Stimulated activated CD4-positive, alpha-beta T cell treated with anti-CD3 and anti-CD28 coated beads, Interleukin-12 subunit alpha, Interleukin-12 subunit beta, amount 100 ng/mL, for 4 hours (primary cell): Measurements from ENCODE around the gene BCAS1.
A peak's percentile ranks its signal among the peaks of the same experiment; 100 is the strongest.

Experiments used
- DNase-seq: peaks from one replicate; pipeline ENCODE4 v3.0.0-alpha.2; 2020

Gene BCAS1

GRCh38 chr20:53958260-53958659, 112.1 kb downstream of the BCAS1 start:
- no peak for DNase-seq

GRCh38 chr20:53957451-53958172, 112.8 kb downstream of the BCAS1 start:
- DNase-seq, result no peak

- DNase-seq, result no peak
These were observed 114.2 kb downstream of the BCAS1 start for GRCh38 chr20:53956013-53956715.

GRCh38 chr20:53954723-53955658, 115.4 kb downstream of the BCAS1 start:
- DNase-seq, result no peak

GRCh38 chr20:53952528-53953096, 117.8 kb downstream of the BCAS1 start:
- DNase-seq, result no peak

GRCh38 chr20:53950578-53950977, 119.8 kb downstream of the BCAS1 start:
- no peak for DNase-seq

GRCh38 chr20:53950031-53950430, 120.4 kb downstream of the BCAS1 start:
- no peak for DNase-seq

- DNase-seq, result peak; percentile 62
These were observed 121.0 kb downstream of the BCAS1 start for GRCh38 chr20:53949319-53949839.

GRCh38 chr20:53948383-53949318, 121.7 kb downstream of the BCAS1 start:
- DNase-seq, result no peak

GRCh38 chr20:53947501-53948195, 122.7 kb downstream of the BCAS1 start:
- DNase-seq, result no peak

GRCh38 chr20:53946106-53946505, 124.3 kb downstream of the BCAS1 start:
- no peak for DNase-seq

- DNase-seq, result no peak
These were observed 124.9 kb downstream of the BCAS1 start for GRCh38 chr20:53945478-53945877.

- no peak for DNase-seq
These were observed 125.6 kb downstream of the BCAS1 start for GRCh38 chr20:53944796-53945195.

GRCh38 chr20:53943522-53944291, 126.7 kb downstream of the BCAS1 start:
- no peak for DNase-seq

- no peak for DNase-seq
These were observed 127.4 kb downstream of the BCAS1 start for GRCh38 chr20:53942973-53943372.

GRCh38 chr20:53942472-53942816, 128.0 kb downstream of the BCAS1 start:
- no peak for DNase-seq

GRCh38 chr20:53941680-53942471, 128.5 kb downstream of the BCAS1 start:
- DNase-seq, result no peak

GRCh38 chr20:53940907-53941545, 129.4 kb downstream of the BCAS1 start:
- no peak for DNase-seq

GRCh38 chr20:53940360-53940702, 130.1 kb downstream of the BCAS1 start:
- no peak for DNase-seq
